ENCODE measurements around the gene TBC1D21.

DNA sequence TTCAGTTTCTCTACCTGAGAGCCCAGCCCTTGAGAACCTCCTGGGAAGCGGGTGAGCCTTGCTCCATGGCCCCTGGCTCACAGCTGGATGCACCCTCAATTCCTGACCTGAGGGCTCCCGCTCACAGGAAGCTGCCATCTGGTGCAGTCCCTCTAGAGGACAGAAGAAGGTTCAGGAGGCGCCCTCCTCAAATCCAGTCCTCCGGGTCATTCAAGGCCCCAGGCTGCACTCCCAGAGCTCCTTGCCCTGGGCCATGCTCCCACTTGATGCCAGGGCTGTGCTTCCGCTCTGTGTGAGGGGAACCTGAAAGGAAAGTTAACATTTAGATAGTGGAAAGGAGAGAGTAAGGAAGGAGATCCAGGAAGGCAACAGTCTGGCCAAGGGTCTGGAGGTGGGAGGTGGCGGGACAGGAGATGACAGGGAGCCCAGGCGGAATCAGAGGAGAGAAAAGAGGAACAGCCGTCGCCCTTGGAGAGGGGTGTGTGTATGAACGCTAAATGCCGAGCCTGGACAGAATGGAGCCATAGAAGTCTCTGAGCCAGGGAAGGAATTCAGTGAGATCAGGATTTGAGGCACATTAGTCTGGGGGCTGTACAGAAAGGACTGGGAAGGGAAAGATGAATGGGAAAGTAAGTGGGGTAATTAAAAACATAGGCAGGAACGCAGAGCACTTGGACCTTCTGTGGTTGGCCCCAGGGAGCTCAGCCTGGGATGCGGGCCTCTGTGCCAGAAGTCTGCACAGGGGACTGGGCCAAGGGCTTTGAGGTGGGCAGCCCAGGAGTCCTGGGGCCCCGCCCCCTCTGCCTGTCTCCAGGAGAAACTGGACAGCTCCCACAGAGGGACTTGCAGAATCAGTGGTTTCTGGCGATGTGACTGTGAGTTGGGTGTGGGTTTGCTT, 26.1 kb downstream of the TBC1D21 start:
- TF ChIP-seq ELF1 (tag; IDR thresholded peaks at IDR 0.05) (no peak), ERF (CRISPR knock-in tag; IDR thresholded peaks at IDR 0.05) (no peak), TBP (optimal IDR thresholded peaks at IDR 0.05; ENCODE audit: low read depth, low read length) (no peak), CHCHD3 (CRISPR knock-in tag; IDR thresholded peaks at IDR 0.05) (no peak), HMG20A (CRISPR knock-in tag; conservative IDR thresholded peaks at IDR 0.05) (no peak), CTCF (IDR thresholded peaks at IDR 0.05 in 2 of 3, conservative IDR thresholded peaks at IDR 0.05 in 1 of 3; ENCODE audit: insufficient read depth in 2 of 3, low read depth in 1 of 3, low read length in 3 of 3) (no peak)

Data from K562 (cell line).